ENCODE measurements around the gene LAD1.

Gene LAD1

DNA sequence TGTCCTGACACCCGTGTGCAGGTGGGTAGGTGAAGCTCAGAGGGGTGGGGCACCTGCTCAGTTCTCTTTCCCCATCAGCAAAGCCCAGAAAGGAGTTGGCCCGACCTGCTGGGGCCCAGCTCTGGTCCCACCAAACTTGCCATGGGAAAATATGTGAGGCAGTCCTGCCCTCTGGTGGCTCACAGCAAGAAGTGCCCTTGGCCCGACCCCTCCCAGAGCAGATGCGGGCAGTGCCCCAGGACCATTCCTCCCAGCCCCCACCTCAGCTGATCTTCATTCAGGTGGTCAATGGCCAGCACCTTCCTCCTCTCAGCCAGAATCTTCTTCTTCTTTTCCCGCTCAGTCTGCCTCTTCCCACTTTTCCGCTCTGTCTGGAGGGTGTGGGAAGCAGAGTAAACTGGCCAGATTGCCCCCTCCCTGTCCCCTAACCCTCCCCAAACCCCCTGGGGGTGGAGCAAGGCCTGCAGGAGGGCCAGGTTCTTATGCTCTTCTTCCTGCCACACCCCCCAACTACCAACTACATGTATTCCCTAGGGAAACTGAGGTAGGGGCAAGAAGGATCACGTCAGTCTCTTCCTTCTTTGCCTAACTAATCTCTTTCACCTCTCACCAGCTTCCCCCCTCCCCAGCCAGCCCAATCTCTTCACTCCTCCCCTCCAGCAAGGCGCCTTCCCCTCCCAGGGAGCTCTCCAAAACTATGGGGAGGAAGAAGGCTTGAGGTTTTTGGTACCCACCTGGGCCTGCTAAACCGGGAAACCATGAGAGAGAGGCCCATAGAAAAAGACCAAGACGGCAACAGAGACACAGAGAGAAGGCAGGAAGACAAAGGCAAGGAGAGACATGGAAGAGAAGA lies 37.2 kb downstream of the LAD1 start:
- DNase-seq: peak; percentile 40

DNA sequence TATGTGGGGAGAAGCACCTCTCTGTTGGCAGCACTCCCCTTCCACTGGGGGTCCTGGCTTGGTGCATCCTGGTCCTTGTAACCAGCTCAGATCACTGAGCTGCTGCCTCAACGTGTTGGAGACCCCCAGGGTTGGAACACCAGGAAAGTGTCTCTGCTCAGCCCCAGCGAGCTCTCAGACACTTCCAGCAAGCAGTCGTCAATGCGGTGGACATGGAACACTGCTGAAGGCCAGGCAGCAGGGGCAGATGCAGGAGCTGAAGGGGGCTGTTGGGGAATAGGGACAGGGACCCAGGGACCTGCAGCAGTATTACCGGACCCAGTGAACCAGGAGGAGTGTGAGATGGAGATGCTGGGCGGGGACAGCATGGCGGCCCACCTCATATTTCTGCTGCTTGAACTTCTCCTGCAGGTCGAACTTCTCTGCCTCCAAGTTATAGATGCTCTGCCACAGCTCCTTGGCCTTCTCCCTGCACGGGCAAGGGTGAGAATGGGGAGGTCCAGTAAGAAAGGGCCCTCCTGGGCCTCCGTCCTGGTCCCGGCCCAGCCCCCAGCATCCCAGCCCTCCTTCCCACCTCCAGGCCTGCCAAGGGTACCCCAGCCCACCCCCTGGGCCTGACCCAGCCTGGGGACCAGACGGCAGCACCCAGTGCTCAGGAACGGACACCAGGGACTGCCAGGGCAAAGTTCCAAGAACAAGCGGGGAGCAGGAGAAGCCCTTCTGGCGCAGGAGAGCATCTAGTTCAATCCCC lies 38.0 kb downstream of the LAD1 start:
- DNase-seq: peak; percentile 32

DNA sequence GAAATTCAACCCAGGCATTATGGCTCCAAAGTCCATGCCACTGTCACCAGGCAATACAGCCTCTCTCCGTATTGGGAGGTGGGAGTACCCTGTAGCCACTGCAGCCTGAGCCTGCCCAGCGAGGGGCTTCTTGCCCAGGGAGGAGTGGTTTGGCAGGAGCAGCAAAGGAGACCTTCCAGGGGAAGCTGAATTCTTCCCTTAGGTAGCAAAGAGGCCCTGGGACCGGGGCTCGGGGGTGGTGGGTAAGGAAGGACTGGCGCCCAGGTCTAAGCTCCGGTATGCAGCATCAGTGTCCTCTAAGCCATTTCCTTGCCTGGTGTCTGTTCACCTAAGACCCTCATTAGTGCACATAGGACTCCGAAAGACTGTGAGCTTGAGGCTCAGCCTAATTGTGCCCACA lies 38.6 kb downstream of the LAD1 start:
- peak; percentile 15 for DNase-seq

DNA sequence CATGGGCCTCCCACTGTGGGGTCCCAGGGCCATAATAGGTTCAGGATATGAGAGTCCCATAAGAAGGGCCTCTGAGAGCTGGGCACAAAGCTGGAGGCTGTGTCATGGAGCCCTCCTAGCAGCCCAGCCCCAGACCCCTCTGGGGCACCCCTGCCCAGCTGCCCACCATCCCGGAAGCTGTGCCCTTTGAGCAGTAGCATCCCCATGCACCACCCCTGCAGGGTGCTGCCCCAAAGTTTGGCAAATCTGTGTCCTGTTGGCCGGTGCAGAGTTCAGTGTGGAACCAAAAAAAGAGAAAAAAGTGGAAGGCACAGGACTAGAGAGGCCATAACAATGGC lies 39.3 kb downstream of the LAD1 start:
- no peak for DNase-seq

DNA sequence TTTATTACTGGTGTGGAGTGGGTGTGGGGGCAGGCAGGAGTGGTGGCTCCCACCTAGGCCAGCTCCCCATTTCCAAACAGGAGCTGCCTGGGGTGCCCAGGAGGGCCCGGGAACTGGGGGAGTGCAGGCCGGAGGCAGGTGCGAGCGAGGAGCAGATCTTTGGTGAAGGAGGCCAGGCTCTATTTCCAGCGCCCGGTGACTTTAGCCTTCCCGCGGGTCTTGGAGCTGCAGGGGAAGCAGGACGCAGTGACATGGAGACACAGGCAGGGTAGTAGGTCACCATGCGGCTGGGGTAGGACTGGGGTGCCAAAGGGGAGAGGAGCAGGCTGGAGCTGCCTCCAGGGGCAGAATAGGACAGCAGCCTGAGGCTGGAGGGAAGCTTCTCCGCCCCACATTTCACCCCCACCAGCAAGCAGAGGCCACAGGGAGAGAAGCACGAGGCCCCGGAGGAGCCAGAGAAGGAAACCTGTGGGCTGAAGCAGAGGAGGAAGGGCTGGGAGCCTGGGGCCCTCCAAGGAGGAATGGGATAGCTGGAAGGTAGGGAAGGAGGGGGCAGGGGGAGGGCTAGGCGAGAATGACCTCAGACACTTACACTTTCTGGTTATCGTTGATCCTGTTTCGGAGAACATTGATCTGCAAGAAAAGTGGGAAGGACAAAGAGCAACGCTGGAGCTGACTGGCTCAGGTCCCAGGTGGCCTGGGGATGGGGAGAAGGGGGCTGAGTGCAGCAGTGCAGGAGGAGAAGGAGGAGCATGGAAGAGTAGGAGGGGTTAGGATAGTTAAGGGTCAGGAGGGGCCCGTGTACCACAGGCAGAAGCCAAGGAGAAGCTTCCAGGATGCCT lies 39.9 kb downstream of the LAD1 start:
- peak; percentile 25 for DNase-seq

- DNase-seq: peak; percentile 13
Observed at GRCh38 chr1:201358596-201358995, 40.5 kb downstream of the LAD1 start.

- peak; percentile 10 for DNase-seq
Observed at GRCh38 chr1:201357636-201358348, 41.3 kb downstream of the LAD1 start.

- peak; percentile 9 for DNase-seq
Observed at GRCh38 chr1:201357211-201357610, 41.9 kb downstream of the LAD1 start.

GRCh38 chr1:201356701-201357100 lies 42.4 kb downstream of the LAD1 start:
- peak; percentile 13 for DNase-seq

GRCh38 chr1:201356236-201356635 lies 42.9 kb downstream of the LAD1 start:
- no peak for DNase-seq

- DNase-seq: peak; percentile 4
Observed at GRCh38 chr1:201355471-201355870, 43.7 kb downstream of the LAD1 start.

DNA sequence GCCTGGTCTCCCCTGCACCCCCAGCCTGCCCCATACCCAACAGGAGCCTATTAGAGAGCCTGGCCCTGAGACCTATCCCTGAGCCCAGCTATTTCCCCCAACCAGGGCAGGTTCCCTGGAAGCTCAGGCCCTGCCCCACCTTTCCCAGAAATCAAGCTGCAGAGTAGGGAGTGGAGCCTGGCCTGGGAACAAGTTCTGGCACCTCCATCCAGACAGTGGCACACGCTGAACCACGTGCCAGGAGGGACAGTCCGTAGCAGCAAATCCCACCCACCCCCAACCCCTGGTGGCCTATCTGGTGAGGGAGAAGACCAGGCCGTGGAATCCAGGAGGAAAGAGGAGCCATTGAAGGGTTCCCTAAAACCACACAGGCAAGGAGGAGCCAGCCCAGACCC lies 44.2 kb downstream of the LAD1 start:
- DNase-seq: peak; percentile 6

DNA sequence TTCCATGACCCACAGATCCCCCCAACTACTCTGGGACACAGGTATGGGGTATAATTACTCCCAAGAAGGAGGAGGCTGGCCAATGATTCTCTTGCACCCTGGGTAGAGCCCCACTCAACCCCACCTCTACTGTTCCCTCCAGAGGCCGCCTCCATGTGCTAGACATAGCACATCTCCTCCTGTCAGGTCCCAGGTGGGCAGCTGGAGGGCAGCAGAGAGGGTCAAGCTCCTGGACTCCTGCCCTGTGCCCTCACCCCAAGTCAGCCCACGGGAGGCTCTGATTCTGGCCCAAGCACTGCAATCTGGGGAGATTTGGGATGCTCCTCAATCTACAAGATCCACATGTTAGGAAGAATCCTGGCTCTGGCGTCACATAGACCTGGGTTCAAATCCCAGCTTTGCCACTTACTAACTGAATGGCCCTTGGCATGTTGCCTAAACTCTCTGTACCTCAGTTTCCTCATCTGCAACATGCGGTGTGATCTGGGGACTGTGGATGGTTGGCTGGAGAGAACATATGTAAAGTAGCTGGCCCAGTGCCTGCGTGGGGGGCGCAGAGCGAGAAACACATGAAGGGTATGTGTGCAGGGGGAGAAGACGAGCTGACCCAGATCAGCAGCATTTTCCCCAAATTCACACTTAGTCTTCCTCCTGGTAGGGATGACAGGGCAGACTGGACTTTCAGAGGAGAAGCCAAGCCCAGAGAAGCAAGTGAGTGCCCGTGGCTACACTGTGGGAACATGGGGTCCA lies 44.8 kb downstream of the LAD1 start:
- peak; percentile 9 for DNase-seq

GRCh38 chr1:201353186-201353940 lies 45.8 kb downstream of the LAD1 start:
- DNase-seq: peak; percentile 3

DNA sequence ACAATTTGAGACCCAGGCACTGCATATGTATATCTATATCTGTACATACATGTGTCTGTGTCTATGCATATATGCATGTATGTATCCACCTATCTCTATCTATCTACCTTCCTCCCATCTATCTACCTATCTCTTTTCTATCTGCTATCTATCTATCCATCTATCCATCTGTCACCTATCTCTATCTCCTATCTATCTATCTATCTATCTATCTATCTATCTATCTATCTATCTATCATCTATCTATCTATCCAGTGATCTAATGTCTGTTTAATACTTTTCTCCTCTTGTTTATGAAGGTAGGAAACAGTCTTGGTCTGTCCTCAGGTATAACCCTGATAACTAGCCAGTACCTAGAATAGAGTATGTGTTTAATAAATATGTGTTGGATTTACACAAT lies 47.5 kb downstream of the LAD1 start:
- DNase-seq: no peak

GRCh38 chr1:201350884-201351283 lies 48.2 kb downstream of the LAD1 start:
- DNase-seq: peak; percentile 17

DNA sequence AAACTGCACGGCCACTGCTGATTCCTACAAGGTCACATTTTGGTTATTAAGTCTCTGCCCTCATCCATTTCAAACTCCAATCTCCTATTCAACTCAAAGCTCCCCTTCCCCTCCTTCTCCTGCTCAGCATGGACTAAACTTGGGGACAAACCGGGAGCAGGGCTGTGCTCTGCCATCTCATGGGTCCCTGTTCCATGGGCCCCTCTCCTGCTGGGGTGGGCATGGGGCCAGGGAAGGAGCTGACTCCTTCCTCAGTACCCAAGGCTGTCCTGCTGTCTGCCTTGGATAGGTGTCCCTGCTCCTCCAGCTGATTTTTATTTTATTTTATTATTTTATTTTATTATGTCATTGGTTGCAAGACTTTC lies 48.8 kb downstream of the LAD1 start:
- DNase-seq: peak; percentile 2

- peak; percentile 6 for DNase-seq
Observed at GRCh38 chr1:201349092-201349491, 50.0 kb downstream of the LAD1 start.

DNA sequence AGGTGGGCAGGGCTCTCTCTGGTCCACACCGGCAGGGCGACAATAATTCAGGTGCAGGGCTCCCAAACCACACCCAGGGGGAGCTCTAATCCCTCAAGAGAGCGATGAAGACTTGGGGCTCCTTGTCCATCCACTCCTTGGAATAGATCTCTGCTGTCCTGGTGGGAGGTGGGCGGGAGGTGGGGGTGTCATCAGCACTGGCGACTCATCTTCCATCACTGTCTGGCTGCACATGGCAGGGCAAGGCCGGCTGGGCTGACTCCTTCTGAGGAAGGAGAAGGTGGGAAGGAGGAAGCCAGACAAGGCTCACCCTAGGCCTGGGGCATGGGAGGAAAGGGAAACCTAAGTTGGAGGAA lies 50.9 kb downstream of the LAD1 start:
- peak; percentile 34 for DNase-seq

GRCh38 chr1:201347498-201348210 lies 51.5 kb downstream of the LAD1 start:
- DNase-seq: peak; percentile 23

GRCh38 chr1:201346987-201347386 lies 52.1 kb downstream of the LAD1 start:
- no peak for DNase-seq

Measured in left hindlimb (tissue), 1 donor.